ENCODE results near the gene IL10.
A peak's percentile ranks its signal among the peaks of the same experiment; 100 is the strongest.
"Not testable (repeated sequence)": the region's sequence is repeated elsewhere in the genome, so short reads cannot be mapped to it uniquely, and the experiment has no call there.

IL10 gene

DNA sequence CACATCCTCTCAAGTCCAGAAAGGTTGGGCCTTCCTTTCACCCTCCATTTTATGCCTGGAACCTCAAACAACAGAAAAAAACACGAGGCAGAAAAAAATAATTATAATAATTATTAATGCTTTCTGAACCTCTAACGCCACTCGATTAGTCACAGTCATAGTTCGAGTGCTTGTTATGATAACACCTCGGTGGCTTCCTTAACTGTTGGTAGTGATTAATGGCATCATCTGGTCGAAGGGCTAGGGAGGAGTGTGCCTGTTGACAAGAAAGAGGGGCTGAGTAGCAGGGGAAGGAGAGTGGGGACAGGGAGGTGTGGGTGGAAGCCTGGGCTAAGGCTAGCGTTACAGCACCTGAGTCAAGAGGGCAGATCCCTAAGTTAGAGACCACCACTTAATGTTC is 21.3 kb upstream of the IL10 start:
- DNase-seq (ENCODE audit: low read depth): no peak

DNA sequence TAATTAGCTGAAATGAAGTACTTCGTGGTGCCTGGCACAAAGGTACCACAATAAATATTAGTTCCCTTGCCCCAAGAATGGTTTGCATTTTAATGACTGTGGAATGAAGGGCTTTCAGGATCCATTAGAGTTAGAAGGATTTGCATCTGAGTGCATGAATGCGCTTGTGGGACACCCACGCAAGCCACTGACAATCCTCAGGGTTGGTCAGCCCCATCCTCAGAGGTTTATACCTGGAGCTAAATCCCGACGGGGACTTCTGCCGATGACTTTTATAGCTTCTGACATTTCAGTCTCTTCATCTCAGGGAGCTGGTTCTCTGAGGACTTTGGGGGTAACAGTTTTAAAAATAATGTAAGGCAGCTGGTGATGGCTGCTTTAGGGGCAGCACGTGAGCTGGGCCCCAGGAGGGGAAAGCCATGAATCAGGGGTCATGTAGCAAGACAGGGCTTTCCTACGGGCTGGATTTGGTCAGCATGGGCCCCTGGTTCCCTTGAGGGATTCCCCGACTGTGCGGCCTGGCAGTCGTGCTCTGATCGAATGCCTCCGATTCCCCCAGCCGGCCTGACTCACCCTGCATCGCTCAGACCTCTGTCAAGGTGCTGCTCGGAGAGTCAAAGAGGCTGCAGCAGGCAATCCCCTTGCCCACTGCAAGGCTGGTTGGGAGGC is 20.8 kb upstream of the IL10 start:
- no peak for DNase-seq (ENCODE audit: low read depth)

DNA sequence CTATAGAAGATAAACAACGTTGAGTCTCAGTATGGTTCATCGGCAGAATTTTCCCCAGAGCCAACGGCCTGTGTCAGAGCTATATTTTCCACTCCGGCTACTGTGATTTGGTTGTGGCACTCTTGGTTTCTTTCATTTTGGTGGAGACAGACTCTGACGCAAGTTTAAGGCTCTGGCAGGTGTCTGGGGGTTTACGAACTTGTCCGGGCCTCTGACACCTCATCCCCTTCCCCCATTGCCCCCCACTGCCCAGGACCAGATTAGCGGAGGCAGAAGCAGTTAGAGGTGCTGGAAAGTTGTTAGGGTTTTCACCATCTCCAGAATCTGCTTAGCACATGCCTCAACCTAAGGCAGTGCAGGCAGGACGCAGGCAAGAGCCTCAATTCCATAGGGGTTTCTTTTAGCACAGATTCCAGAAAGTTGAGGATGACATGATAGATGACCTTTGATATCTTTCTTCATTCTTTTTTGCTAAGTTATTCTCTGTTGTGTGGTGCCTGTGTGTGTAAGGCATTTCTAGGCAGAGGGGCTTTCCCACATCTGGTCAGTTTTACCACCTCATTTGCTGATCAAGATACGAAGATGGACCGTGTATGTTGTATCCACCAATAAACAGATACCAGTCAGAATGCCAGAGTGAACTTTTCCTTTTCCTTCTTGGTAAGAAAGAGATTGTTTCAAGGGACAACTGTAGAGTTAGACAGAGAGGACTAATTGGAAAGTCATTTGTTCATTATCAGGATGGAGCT is 18.4 kb upstream of the IL10 start:
- no peak for DNase-seq (ENCODE audit: low read depth)

DNA sequence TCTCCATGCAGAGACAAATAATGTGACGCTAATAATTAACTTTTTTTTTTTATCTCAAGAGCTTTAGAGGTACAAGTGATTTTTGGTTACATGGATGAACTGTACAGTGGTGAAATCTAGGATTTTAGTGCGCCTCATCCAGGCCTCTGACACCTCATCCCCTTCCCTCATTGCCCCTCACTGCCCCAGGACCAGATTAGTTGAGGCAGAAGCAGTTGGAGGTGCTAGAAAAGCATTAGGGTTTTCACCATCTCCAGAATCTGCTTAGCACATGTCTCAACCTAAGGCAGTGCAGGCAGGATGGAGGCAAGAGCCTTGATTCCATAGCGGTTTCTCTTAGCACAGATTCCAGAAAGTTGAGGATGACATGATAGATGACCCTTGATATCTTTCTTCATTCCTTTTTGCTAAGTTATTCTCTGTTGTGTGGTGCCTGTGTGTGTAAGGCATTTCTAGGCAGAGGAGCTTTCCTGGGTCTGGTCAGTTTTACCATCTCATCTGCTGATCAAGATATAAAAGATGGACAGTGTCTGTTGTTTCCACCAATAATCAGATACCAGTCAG is 16.3 kb upstream of the IL10 start:
- DNase-seq (ENCODE audit: low read depth): no peak

DNA sequence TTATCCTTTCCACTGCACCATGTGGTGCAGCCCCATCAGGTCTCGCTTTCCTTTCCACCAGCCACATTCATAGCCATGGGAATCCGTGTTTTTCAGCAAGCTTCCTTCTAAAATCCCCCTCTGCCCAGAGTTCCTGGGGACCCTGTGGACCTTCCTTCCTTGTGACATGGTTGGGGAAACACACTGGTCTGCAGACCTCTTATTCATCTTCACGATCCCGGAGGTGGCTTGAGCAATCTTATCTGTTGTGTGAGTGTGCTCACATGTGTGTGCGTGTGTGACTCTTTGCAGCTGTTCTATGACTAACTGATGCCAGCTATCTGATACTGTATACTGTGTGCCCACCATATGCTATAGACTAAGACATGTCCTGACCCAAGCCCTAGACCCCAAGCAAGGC is 15.6 kb upstream of the IL10 start:
- no peak for DNase-seq (ENCODE audit: low read depth)

DNA sequence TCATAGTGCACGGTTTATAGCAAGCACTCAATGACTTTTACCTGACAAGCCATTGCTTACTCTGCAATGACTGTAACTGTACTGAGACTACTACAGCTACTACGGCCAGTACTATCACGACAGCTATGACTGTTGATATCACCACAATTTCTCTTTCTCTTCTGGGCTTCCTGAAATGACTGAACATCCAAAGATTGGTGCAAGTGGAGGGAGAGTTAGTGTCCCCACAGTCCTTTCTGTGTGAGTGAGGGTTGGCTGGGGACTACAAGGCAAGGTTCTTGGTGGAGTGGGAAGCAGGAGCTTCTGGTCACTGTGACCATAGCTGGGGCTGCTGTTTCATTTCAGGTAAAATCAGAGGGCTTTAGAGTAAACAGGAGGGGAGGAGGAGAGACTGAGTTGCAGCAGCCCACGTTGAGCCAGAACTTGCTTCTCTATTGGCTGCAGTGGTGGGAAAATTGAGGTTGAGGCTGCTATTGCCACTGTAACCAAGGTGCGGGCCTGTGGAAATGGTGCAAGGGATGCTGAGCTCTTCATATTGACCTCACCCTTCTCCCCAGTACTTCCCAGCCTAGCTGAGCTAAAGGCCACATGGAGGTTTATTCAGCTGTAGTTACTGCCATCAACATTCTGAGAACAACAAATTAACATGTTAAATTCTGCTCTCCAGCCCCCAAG is 14.1 kb upstream of the IL10 start:
- DNase-seq (ENCODE audit: low read depth): no peak

DNA sequence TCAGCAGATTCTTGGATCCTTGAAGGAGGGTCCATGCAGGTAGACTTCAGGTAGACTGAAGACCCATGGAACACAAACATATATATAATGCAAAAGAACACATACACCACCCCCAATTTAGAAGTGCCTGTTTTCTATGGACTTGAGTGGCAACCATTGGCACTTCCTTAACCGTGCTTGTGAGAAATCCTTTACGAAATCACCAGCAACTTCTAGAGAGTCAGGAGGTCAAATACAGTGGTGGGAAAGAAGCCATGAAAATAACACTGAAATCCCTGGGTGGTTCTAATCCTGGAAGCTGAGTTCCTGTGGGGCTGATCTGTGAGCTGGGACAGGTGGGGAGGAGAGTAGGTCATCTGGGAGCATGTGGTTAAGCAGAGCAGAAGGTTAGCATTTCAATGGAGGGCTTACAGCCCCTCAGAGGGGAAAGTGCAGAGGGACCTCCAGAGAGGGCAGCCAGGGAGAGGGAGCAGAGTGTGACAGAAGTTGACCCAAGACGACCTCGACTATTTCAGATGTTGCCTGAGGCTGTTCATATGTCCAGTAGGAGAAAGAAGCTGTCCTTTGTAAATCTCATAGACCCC is 13.0 kb upstream of the IL10 start:
- DNase-seq (ENCODE audit: low read depth): no peak

DNA sequence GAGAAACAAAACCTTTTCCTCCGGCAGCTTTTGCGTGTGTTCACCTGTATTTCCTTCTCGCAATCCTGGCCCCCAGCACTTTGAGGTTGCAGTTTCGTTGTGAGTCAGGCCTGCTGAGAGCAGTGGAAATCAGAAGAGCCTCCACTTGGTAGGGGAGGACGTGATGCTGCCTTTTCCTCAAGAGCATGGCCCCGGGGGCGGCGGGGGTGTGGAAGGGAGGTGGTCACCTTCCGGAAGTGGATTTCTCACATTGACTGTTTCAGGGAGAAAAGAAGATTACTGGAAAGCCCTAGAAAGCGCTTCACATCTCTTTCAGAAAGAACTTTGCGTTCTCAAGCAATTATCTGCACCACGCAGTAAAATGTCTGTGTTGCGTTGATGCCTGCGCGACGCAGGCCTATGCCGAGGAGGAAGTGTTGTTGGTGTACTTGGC is 12.2 kb upstream of the IL10 start:
- DNase-seq (ENCODE audit: low read depth): no peak

DNA sequence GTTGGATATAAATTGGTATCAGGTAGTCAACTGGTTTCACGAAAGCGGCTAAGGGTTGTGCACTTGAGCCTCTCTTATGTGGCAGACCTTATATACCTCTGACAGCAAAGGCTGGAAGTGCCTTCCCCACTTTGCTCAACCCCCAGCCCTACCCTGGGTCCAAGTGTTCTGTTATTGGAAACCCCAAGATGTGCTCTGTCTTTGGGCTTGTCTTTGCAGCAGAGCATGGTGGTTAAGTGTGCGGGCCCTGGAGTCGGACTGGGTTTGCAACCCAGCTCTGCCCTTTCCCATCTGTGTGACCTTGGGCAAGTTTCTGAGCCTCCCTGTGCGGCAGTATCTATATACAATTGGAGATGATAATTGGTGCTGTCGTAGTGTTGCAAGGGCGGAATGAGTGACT is 11.2 kb upstream of the IL10 start:
- DNase-seq (ENCODE audit: low read depth): no peak

DNA sequence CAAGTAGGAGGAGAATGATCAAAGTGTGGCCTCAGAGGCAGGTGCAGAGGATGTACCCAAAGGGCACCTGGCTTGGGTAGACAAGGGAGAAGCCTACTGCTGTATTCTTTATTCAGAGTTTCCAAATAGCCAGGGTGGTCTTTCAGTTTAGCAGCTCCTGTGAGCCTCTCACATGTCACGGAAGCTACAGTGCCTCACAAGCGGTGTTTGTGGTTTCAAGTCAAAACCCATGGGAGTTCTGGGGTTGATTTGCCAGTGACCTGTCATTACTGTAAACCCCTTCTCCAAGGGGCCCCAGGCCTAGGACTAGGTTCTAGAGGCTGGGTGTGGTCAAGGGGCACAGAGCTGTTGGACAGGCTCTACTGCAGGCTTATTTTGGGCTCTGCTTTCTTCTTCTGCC is 10.2 kb upstream of the IL10 start:
- no peak for DNase-seq (ENCODE audit: low read depth)

DNA sequence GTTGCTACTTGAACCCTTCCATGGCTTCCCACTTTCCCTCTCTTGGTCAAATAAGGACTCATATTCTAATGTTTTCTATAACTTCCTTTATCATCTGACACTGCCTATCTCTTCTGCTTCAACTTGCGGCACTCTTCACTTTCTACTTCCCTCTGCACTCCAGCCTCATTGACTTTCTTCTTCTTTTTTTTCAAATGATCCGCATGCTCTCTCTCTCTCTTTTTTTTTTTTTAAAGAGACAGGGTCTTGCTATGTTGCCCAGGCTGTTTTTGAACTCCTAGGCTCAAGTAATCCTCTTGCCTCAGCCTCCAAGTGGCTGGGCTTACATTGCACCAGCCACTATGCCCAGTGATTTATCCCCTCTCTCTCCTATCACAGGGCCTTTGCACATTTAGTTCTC is 7.3 kb upstream of the IL10 start:
- no peak for DNase-seq (ENCODE audit: low read depth)

DNA sequence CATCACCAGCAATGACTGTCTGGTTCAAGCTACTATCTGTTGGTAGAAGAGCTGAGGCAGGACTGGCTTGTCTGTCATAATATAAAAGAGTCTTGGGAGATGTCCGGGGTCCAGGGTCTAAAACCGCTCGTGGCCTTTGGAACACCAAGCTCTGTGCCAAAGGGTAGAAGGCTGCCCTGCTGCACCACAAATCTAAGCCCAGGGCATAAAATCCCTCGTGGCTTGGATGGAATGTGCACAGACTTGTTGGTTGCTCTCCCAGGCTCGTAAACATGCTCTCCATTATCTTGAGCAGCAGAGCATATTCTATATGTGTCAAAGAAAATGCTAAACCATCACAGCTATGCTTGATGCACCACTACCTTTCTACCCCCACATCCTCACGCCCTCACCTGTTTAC is 6.6 kb upstream of the IL10 start:
- DNase-seq (ENCODE audit: low read depth): not testable (repeated sequence)

DNA sequence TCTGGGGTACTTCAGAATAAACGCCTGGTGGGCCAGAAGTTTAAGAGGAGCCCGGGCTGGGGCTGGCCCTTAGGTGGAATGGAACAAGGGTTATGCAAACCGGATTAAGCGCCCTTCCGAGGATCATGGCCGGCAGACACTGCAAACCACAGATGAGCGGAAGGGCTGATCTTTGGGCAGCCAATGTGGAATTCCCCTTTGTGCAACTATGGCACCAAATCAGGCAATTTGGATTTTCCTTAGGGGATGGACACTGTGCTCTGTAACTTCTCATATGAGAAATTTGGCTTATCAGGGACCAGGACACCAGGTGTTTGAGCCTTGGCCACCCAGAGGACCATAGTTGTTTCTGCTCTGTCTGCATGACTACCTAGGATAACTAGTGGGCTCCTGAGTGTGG is 5.7 kb upstream of the IL10 start:
- DNase-seq (ENCODE audit: low read depth): no peak

DNA sequence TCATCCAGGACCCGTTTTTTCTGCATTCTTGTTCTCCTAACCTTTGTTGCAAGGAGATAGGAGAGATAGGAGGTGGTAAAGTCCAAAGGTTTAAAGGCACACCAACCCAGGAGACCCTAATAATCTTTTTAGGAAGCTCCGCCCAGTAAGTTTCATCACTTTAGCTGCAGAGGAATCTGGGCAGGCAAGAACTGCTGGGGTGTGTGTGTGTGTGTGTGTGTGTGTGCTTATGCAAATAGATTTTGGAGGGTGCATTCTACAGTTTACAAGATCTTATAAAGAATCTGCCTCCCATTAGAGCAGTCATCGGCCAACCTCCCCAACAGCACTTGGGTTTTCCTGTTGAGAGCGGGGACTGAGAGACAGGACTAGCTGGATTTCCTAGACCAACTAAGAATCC is 3.9 kb upstream of the IL10 start:
- DNase-seq (ENCODE audit: low read depth): no peak

DNA sequence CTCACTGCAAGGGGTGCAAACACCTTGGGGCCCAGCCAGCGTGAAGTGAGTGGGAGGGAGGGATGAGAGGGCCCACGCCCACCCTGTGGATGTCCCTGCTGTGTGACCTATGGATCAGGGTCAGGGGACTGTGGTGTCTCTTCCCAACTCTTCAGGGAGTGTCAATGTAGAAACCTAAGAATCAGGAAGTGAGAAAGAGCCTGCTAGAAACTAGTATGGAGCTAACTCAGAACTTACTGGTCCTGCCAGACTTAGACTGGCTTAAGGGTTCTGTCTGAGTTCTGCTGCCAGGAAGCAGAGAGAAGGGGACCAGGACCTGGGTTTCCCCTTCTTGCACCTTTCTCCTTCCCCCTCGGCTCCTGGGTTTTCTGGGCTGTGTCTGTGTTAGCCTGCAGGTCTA is 1.8 kb upstream of the IL10 start:
- no peak for DNase-seq (ENCODE audit: low read depth)

DNA sequence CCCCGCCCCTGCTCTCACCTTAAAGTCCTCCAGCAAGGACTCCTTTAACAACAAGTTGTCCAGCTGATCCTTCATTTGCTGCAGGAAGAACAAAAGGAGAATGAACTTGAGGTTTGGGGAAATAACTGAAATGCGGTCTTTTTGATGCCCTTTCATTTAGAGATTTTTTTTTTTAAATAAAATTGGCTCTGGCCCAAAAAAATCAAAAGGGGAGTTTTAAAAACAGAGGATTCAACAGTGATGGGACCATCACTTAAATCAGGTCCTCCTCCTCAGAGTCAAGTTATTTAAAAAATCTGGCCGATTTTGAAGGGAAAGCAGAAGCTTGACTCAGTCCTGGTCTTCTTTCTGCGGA is 979 bp downstream of the IL10 start:
- DNase-seq (ENCODE audit: low read depth): no peak

DNA sequence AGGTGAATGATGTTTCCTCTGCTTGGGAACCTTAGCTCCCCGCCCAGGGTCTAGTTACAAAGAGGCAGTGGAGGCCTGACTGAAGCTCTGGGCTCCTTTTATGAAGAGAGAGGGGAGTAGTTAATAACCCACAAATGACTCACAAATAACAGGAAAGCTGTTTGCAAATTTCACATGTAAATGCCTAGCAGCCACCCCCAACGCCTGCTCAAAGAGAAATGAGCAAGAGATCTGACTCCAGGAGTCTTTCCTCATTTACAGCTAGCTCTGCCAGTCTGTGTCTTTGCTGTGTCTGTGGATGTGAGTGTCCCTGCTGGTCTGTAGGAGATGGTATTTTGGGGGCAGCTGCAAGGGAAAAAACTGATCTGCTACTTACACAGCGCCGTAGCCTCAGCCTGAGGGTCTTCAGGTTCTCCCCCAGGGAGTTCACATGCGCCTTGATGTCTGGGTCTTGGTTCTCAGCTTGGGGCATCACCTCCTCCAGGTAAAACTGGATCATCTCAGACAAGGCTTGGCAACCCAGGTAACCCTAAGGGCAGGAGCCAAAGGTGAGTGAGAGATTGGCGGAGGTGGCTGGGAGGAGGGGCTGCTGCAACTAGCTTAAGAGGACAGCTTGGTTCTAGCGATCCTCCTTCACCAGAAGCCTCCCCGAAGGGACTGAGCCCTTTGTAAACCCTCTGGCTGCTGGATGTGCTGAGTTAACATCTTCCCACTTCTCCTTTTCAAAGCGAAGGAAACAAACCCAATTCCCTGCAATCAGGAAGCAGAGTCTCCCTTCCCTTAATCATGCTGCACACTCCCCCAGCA is 1.6 kb downstream of the IL10 start, which contains the start of gene IL19:
Gene IL19 (plus strand): TSS at position 243 of the 807 bp plus-strand sequence. CDS start 65,890 bp downstream, outside the sequence.
- DNase-seq (ENCODE audit: low read depth): no peak

DNA sequence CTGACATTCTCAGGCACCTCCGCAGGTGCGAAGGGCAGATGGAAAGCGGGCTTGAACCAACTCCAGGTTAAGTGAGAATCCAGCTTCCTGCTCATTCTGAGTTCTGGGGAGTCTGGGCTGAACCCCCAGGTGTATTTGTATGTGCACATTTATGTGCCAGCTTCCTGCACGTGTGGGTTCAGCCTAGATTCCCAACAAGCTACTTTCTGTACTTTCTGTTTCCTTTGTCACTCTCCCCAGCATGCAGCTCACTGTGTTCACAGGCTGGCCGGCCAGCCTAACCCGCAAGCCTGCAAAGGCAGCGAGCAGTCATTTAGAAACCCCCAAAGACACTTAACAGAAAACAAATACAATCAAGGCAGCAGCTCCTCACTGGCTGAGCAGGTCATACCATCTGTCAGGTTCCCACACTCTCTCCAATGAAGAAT is 3.0 kb downstream of the IL10 start:
- DNase-seq (ENCODE audit: low read depth): no peak

DNA sequence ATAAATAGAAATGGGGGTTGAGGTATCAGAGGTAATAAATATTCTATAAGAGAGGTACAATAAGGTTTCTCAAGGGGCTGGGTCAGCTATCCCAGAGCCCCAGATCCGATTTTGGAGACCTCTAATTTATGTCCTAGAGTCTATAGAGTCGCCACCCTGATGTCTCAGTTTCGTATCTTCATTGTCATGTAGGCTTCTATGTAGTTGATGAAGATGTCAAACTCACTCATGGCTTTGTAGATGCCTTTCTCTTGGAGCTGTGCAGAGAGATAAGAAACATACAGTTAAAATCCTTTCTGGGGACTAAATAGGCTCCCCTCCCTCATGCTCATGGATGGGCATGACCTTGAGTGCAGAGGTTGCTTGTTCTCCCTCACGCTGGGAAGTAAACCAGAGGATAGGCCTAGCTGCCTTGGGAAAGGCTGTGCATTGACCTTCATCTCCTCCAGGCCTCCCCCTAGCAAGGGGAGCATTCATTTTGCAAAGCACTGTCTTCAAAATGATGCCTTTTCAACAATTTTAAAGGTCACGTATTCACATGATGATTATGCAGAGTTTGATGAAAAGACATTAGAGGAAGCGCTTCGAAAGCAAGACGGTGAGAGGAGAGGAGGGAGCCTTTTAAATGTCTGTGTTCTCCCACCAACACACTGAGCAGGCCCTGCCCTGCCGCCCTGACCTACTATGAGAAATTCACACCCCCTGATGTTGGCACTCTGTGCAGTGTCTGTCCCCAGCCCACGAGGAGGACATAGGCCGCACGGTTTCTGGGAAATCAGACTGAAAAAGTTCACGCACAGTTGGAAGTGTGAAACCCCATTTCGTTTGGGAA is 3.6 kb downstream of the IL10 start:
- no peak for DNase-seq (ENCODE audit: low read depth)

DNA sequence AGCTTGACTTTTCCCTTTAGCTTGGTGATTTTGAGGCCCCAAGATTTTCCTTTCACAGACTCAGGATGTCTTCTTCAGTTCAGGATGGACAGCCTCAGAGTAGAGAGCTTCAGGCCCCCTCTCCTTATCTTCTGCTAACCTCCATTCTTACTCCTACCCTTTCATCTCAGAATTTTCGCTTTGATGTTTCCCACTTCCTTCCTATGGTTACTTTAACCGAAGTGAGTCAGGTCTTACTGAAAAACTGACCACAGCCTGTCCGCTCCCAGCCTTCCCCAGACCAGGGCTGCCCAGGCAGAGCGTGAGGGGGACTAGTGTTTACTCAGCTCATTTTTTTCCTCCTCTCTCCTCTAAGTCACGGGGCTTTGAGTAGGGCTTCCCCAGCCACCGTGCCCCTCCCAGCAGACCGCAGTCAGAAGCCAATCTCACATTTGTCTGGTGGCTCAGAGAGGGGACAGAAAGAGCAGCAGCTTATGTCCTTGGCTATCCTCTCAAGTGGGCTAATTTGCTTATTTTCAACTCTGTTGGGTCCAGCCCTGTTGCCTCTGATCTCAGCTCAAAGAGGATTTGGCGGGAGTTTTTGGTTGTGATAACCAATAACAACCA is 5.9 kb downstream of the IL10 start:
- DNase-seq (ENCODE audit: low read depth): peak; percentile 30
